ENCODE measurements around the gene MNX1.

The MNX1 gene

DNA sequence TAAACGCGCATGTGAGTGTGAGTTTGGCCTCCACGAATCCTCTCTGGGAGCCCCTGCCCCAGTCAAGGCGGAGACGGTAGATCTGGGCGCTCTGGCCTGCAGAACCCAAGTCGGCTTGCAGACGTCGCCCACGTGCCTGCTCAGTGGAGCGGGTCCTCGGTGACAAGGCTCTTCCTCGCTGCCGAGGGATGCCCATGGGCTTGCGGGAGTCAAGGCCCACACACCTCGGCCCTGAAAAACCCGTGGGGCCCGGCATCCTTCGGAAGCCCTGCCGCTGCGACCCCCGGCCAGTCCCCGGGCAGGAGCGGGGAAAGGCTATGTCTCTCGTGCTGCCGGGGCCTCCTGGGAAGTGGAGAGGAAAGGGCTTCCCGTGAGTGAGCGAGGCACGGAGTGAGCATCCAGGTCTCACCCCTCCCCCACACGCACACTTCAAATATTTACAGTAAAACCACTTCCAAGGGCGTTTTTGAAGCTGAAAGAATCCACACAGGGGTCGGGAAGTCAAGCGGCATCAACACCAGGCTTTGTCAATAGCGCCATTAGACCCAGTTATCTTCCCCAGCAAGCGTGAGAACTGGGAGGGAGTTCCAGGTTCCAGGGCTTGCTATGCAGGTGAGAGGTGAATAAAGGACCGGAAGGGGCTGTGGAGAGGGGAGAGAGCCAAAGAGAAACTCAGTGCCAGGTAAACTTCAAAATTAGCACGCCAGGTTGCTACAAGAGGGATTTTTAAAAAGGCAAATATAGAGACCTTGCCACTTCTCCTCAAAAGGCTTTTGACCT, 1.1 kb upstream of the MNX1 start:
- TF ChIP-seq TAF1 (IDR thresholded peaks at IDR 0.05; ENCODE audit: borderline replicate concordance, low read depth, low read length): no peak
- TF ChIP-seq POLR2AphosphoS5 (IDR thresholded peaks at IDR 0.05; ENCODE audit: low read depth, low read length): no peak
- TF ChIP-seq POLR2A (IDR thresholded peaks at IDR 0.05; ENCODE audit: low read depth, low read length): no peak
- peak; percentile 70 for FAIRE-seq
- no peak for DNase-seq (ENCODE audit: insufficient read length)

DNA sequence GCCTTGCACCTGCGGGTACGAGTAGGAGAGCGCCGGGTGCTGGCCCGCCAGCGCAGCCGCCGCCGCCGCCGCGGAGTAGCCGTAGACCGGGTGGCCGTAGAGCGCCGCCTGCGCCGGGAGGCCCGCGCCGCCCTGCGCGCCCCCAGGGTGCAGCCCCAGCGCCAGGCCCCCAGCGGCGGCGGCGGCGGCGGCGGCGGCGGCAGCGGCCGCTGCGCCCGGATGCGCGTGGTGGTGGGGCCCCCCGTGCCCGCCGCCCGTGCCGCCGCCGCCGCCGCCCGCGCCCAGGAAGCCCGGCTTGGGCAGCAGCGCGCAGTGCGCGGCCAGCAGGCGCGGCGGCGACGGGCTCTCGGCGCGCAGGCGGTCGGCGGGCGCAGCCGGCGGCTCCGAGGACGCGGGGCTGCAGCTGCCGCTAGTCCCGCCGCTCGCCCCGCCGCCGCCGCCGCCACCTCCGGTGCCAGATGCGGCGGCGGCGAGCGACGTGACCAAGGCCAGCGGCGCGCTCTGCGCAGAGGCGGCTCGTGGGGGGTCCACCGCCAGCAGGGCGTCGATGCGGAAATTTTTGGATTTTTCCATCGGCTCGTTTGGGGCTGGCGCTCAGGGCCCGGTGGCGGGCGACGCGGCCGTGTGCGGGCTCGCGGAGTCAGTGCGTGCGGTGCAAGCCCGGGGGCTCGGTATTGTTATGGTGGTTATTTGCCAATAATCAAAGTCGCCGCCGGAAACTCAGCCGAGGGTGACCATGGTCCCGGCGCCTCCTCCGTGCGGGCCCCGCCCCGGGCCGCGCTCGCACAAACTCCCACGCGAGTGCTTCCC, 480 bp downstream of the MNX1 start:
- TF ChIP-seq TAF1 (IDR thresholded peaks at IDR 0.05; ENCODE audit: borderline replicate concordance, low read depth, low read length) (no peak), POLR2AphosphoS5 (IDR thresholded peaks at IDR 0.05; ENCODE audit: low read depth, low read length) (no peak), POLR2A (IDR thresholded peaks at IDR 0.05; ENCODE audit: low read depth, low read length) (no peak)
- FAIRE-seq (no peak), DNase-seq (ENCODE audit: insufficient read length) (no peak)

DNA sequence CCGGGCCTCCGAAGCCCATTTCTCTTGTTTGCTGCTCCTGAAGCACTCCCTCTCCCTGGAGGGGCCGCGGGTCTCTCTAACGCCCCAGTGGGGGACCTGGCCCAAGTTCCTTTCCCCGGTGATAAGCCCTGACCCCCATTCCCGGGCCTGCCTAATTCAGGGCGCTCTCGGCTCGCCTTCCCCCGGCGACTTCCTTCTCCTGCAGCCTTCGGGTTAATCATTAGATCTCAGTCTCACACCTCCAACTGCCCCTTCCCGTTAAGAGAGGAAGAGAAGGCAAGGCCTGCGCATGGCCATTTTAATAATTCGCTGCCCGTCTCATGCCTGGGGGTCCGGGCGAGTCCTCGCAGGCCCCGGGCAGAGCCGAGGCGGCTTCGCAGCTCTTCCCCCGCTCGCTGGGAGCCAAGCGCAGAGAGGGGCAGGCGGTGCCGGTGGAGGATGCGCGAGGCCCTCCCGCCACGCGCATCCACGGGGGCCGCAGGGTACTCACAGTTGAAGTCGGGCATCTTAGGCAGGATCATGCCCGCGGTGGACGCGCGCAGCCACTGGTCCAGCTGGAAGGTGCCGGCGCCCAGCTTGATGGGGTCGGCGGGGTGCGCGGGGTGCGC, 1.2 kb downstream of the MNX1 start:
- no peak for FAIRE-seq
- no peak for DNase-seq (ENCODE audit: insufficient read length)
- TF ChIP-seq TAF1 (IDR thresholded peaks at IDR 0.05; ENCODE audit: borderline replicate concordance, low read depth, low read length) (no peak), POLR2A (IDR thresholded peaks at IDR 0.05; ENCODE audit: low read depth, low read length) (no peak), POLR2AphosphoS5 (IDR thresholded peaks at IDR 0.05; ENCODE audit: low read depth, low read length) (no peak)

DNA sequence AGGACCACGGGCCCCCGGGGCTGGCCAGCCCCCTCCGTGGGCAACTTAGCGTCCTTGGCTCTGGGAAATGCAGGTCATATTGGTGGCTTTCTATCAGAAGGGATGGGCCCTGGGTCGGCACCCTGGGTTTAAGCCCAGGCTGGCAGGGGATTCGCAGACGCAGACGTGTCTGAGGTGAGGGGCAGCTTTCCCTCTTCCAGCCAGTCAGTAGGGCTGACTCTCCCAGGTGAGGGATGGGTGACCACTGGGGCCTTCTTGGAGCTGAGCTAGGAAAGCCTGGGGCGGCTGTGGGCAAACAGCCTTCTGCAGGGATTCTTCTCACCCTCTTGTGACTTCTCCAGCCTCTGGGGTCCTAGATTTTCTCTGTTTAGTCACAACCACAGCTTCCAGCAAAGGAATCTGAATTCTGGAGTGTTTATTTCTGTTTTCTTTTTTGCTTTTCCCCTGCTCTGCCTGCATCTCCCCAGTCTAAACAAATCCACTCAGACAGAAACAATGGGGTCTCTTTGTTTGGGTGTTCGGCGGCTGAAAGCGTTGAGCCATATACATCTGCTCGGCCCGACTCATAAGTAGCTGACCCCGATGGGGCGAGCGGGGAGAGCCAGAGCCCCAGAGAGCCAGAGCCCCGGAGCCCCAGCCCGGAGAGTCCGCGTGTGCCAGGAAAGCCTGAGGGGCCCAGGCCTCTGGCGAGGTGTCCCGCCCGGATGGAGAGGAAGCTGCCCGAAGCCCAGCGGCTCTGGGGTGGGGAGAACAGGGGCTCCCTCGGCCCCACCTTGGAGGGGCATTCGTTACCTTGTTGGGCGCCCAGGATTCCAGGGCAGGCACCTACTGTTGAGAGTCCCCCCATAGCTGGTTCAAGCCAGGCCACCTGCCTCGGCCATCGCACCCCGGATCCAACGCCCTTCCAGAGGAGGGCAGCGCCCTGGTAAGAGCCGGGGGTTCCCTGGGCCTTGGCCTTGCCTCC, 2.0 kb downstream of the MNX1 start:
- FAIRE-seq (no peak), DNase-seq (ENCODE audit: insufficient read length) (no peak)
- no peak for TF ChIP-seq POLR2A (IDR thresholded peaks at IDR 0.05; ENCODE audit: low read depth, low read length)
- TF ChIP-seq POLR2AphosphoS5 (IDR thresholded peaks at IDR 0.05; ENCODE audit: low read depth, low read length): no peak
- TF ChIP-seq TAF1 (IDR thresholded peaks at IDR 0.05; ENCODE audit: borderline replicate concordance, low read depth, low read length): no peak

DNA sequence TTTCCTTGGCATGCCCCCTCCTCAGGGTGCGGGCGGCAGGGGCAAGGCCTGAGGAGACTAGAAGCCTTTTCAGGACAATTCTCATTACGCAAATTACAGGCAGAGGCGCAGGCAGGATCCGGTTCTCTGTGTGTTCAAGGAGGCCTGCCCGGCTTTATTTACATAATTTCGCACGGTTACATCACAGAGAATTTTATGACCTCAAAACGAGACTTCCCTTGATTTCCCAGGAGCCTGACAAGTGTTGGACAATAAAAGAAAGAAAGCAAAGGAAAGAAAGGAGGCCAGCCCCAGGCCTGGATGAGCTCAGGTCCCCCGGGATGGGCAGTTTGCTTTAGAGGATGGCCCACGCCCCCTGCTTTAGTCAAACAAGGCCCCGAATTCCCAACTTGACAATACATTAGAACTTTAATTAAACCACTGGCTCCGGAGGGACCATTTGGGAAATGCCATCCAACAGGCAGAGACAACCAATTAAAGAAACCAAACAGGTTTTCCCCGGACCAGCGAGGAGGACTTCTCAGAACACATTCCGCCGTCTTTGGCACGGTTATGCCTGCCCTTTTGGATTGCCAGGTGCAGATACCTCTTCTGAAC, 2.9 kb downstream of the MNX1 start:
- no peak for DNase-seq (ENCODE audit: insufficient read length)
- FAIRE-seq: no peak
- TF ChIP-seq TAF1 (IDR thresholded peaks at IDR 0.05; ENCODE audit: borderline replicate concordance, low read depth, low read length): no peak
- TF ChIP-seq POLR2A (IDR thresholded peaks at IDR 0.05; ENCODE audit: low read depth, low read length): no peak
- TF ChIP-seq POLR2AphosphoS5 (IDR thresholded peaks at IDR 0.05; ENCODE audit: low read depth, low read length): no peak

DNA sequence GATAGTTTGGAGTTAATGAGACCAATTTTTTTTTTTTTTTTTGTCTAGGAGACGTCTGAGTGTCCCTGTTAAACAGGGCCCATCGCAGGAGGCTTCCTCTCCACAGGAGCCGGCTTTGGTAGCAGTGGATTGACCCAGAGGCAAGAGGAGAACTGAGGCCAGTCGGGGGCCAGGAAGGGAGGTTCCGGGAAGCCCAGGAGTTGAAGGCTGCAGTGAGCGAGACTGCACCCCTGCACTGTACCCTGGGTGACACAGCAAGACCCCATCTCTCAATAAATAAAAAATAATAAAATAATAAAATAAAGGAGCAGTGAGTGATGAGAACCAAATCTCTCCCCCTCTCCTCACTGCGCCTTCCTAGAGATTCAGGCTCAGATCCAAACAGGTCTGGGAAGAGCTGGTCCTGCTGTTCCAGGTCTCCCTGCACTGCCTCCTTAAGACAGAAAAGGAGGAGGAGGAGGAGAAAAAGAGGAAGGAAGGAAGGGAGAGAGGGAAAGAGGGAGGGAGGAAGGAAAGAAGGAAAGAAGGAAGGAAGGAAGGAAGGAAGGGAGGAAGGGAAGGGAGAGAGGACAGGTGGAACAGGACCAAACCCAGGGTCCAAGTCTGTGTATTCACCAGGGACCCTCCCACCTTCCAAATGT, 3.5 kb downstream of the MNX1 start:
- FAIRE-seq (no peak), DNase-seq (ENCODE audit: insufficient read length) (no peak)
- TF ChIP-seq POLR2A (IDR thresholded peaks at IDR 0.05; ENCODE audit: low read depth, low read length): no peak
- TF ChIP-seq TAF1 (IDR thresholded peaks at IDR 0.05; ENCODE audit: borderline replicate concordance, low read depth, low read length): no peak

DNA sequence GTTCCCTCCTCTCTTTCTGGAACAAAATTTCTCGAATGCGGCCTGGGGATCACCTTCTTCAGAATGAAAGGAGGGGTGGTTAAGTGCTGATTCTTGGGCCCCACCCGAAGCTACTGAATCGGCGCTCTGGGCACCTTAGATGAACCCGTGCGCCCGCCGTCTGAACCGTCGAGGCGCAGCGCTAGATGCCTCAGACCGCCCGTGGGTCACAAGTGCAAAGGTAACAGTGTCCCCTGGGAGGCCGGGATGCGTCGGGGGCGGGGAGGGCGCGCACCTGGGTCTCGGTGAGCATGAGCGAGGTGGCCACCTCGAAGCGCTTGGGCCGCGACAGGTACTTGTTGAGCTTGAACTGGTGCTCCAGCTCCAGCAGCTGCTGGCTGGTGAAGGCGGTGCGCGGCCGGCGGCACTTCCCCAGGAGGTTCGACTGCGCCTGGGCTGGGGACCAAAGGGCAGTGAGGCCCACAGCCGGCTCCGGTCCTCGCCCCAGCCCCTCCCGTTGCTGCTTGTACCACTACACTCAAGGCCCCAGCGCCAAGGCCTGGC, 4.2 kb downstream of the MNX1 start:
- FAIRE-seq (no peak), DNase-seq (ENCODE audit: insufficient read length) (no peak)
- no peak for TF ChIP-seq TAF1 (IDR thresholded peaks at IDR 0.05; ENCODE audit: borderline replicate concordance, low read depth, low read length)
- no peak for TF ChIP-seq POLR2A (IDR thresholded peaks at IDR 0.05; ENCODE audit: low read depth, low read length)
- TF ChIP-seq POLR2AphosphoS5 (IDR thresholded peaks at IDR 0.05; ENCODE audit: low read depth, low read length): no peak

DNA sequence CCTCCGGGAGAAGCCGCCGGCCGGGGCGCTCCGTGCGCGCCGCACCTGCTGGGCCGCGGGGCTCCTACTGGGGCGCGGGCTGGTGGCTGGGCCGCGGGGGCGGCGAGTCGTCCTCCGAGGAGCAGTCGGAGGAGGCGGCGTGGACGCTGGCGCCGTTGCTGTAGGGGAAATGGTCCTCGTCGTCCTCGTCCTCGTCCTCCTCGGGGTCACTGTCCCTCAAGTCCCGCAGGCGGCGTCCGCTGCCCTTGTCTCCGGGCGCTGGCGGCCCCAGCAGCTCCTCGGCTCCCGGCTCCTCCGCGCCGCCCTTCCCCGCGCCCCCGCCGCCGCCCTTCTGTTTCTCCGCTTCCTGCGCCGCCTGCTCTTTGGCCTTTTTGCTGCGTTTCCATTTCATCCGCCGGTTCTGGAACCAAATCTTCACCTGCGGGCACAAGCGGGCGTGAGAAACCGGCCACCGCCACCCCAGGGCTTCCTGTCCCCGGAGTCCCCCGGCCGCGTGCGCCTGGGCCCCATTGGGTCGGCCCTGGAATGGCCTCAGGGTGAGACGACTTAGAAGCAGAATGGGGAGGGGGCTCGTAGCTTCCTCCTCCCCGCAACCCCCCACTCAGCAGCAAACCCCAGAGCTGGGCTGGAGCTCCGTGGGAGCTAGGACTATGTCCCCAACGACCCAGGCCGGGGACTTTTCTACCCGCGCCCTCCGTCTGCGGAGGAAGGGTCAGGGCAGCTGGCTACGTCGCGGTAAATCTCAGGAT, 4.8 kb downstream of the MNX1 start:
- TF ChIP-seq POLR2AphosphoS5 (IDR thresholded peaks at IDR 0.05; ENCODE audit: low read depth, low read length) (no peak), TAF1 (IDR thresholded peaks at IDR 0.05; ENCODE audit: borderline replicate concordance, low read depth, low read length) (no peak), POLR2A (IDR thresholded peaks at IDR 0.05; ENCODE audit: low read depth, low read length) (no peak)
- FAIRE-seq: no peak
- DNase-seq (ENCODE audit: insufficient read length): no peak
